Thoracic aorta (tissue), 2 donors: ENCODE results near the gene COLQ. TPM values are rescaled to one million over a fixed set of nuclear protein-coding genes. Genes with fewer than 3 reads are reported as not detected.

Source experiments
- ATAC-seq: fragments of 150-250 bp; one replicate; pipeline ENCODE4 v1.8.0; 2017; ENCODE audit warnings: low read depth; ENCODE audit not compliant: insufficient number of reproducible peaks, low FRiP score
- DNase-seq: peaks from one replicate; pipeline ENCODE4 v3.0.0-alpha.2; 2020; ENCODE audit warnings: low spot score
- H3K27ac ChIP-seq, 2 donors: fragments of 200-600 bp; sonication (generic); 1 replicate in 1 of 2; 2 replicates in 1 of 2; pipeline ENCODE4 v1.5.1; 2016; ENCODE audit warnings: mild to moderate bottlenecking in 2 of 2, moderate library complexity in 2 of 2
- H3K27me3 ChIP-seq: fragments of 200-600 bp; sonication (generic); replicated peaks from 2 replicates; pipeline ENCODE4 v1.6.0; 2016; ENCODE audit warnings: mild to moderate bottlenecking; ENCODE audit not compliant: insufficient read depth
- H3K36me3 ChIP-seq: fragments of 200-600 bp; sonication (generic); one replicate; pipeline ENCODE4 v1.5.1; 2016
- H3K4me1 ChIP-seq, 2 donors: fragments of 200-600 bp; sonication (generic); 1 replicate in 1 of 2; 2 replicates in 1 of 2; pipeline versions ENCODE4 v1.5.1 to v1.6.0; 2016; ENCODE audit warnings: low read depth in 2 of 2, mild to moderate bottlenecking in 1 of 2; ENCODE audit not compliant: control insufficient read depth in 1 of 2
- H3K4me3 ChIP-seq: fragments of 200-600 bp; sonication (generic); 2 replicates; pipeline ENCODE4 v1.5.1; 2016; ENCODE audit warnings: mild to moderate bottlenecking
- H3K9me3 ChIP-seq: fragments of 200-600 bp; sonication (generic); 2 replicates; pipeline ENCODE4 v1.5.1; 2016
- total RNA-seq, 2 donors: library from RNA; depleted of rRNA; stranded (reverse); fragments of >200 nt; gene quantifications; one replicate each; pipeline versions ENCODE4 v1.1.0 to v1.2.3, GENCODE V29; 2016
- TF ChIP-seq, protein P1 (sequence below): fragments of 200-600 bp; sonication (generic); IDR thresholded peaks from one replicate; pipeline ENCODE4 v1.5.1; 2019; ENCODE audit warnings: antibody characterized with exemption

The COLQ gene
- total RNA-seq, 2 donors from 2014 or later: 3.2 to 9.3 TPM

- no peaks in the 10 kb centered on the region for H3K36me3 ChIP-seq
- H3K27ac ChIP-seq: no peak overlapping the region
- ATAC-seq: no peak
- no peak for DNase-seq
- no peak overlapping the region for H3K4me3 ChIP-seq
- TF ChIP-seq, protein P1, sequence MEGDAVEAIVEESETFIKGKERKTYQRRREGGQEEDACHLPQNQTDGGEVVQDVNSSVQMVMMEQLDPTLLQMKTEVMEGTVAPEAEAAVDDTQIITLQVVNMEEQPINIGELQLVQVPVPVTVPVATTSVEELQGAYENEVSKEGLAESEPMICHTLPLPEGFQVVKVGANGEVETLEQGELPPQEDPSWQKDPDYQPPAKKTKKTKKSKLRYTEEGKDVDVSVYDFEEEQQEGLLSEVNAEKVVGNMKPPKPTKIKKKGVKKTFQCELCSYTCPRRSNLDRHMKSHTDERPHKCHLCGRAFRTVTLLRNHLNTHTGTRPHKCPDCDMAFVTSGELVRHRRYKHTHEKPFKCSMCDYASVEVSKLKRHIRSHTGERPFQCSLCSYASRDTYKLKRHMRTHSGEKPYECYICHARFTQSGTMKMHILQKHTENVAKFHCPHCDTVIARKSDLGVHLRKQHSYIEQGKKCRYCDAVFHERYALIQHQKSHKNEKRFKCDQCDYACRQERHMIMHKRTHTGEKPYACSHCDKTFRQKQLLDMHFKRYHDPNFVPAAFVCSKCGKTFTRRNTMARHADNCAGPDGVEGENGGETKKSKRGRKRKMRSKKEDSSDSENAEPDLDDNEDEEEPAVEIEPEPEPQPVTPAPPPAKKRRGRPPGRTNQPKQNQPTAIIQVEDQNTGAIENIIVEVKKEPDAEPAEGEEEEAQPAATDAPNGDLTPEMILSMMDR: no peak
- H3K9me3 ChIP-seq: no peaks in the 10 kb centered on the region
- H3K4me1 ChIP-seq: peaks cover 0 to 18% of the 10 kb centered on the region in 2 donors
- no peaks in the 10 kb centered on the region for H3K27me3 ChIP-seq
Measured at GRCh38 chr3:15499536-15499935, 22.0 kb downstream of the COLQ start.

DNA sequence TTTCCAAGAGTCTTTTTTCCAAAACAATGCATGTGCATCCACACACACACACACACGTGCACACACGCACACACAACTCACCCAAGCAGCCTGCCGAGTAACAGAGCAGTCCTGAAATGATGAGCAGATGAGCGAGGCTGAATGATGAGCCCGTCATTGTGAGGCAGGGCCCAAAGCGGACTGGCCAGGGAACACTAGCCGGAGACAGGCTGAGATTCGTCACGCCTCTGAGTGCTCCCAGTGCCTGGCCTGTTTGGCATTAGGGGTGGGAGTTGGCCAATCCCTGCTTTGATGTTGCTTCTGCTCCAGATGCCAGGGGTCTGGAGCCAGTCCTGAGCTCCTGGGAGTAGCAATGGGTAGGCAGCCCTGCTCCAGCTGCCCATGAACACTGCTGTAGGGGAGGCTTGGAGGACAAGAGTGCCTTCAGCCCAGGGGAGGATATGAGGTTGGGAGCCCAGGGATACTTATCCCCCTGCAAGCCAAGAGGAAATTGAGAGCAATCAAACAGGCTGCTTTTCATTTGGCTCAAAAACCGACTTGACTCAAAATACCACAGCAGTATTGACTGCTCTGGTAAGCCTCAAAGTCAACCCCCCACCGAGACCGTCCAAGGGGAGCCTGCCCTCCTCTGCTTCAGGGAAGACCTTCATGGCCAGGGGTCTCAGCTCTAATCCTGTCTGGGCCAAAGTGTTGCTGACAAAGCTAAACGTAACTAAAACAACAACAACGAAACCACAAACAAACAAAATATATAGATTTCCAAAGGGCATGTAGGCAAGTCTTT, 22.9 kb downstream of the COLQ start:
- TF ChIP-seq, protein P1: no peak
- DNase-seq: no peak
- no peak overlapping the region for H3K4me3 ChIP-seq
- no peaks in the 10 kb centered on the region for H3K27me3 ChIP-seq
- peaks cover 0 to 18% of the 10 kb centered on the region in 2 donors for H3K4me1 ChIP-seq
- H3K36me3 ChIP-seq: no peaks in the 10 kb centered on the region
- no peak overlapping the region for H3K27ac ChIP-seq
- H3K9me3 ChIP-seq: no peaks in the 10 kb centered on the region
- ATAC-seq: no peak

DNA sequence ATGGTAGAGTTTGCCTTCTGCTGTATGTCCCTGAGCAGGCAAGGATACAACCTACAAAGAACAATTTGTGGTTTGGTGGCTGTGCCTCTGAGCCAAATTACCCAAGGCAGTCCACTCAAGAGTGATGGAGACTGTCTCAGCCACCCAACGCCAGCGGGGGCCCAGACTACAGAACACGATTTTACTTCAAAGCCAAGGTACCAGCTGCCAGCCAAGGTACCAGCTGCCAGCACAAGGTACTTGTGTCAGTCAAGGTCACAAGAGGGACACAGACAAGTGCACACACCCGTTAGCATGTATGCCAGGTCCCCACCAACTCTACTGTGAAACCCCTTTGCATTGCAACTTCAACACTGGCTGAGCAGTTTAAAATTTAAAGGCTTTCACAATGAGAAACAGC, 23.5 kb downstream of the COLQ start:
- no peak for ATAC-seq
- DNase-seq: no peak
- H3K4me1 ChIP-seq: peaks cover 0 to 18% of the 10 kb centered on the region in 2 donors

GRCh38 chr3:15496341-15496664, 25.2 kb downstream of the COLQ start:
- H3K27ac ChIP-seq: no peak overlapping the region
- no peaks in the 10 kb centered on the region for H3K36me3 ChIP-seq
- ATAC-seq (no peak), DNase-seq (no peak)
- no peaks in the 10 kb centered on the region for H3K27me3 ChIP-seq
- TF ChIP-seq, protein P1: no peak
- no peak overlapping the region for H3K4me3 ChIP-seq
- H3K4me1 ChIP-seq: peaks cover 0 to 18% of the 10 kb centered on the region in 2 donors
- H3K9me3 ChIP-seq: no peaks in the 10 kb centered on the region

More for the DNA sequence above, 23.5 kb downstream of the COLQ start:
- H3K9me3 ChIP-seq: no peaks in the 10 kb centered on the region
- no peaks in the 10 kb centered on the region for H3K36me3 ChIP-seq
- no peaks in the 10 kb centered on the region for H3K27me3 ChIP-seq
- H3K4me3 ChIP-seq: no peak overlapping the region
- TF ChIP-seq, protein P1: no peak
- H3K27ac ChIP-seq: no peak overlapping the region

DNA sequence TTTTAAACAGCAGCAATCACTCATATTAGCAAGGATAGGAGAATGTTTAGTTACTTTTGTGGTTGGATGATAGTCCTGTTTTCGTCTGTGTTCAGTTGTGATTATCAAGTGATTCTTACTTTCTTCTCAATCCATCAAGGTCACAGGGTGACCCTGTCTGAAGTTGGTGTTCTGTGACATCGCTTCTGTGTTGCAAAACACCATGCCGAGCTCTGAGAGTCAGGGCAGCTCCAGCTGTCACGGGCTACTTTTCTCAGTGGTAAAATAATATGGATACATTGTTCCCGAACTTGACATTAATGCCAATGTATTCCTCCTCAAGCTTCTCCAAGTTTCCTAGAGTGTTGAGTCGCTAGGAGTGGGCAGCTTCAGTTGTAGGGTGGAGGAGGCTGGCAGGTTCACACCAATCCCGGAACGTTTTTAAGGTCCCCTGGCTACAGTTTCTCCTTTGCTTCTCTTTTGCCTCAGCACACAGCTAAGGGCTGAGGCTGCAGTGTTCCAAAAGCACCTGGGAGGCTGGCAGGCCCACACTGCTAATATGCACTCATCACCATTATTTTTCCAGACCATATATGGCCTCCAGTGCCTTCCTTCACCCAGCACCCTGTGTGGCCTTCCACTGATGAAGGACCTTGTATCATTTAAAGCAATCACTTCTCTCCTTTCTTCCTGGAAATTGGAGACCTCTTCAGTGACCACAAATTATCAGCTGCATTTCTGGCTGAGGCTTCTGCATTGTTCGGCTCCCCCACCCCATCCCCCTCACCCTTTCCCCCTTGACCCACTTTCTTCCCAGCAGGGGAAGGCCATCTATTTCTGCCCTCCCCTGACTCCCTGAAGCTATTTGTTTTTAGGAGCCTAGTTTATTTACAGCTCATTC, 25.8 kb downstream of the COLQ start:
- ATAC-seq (no peak), DNase-seq (no peak)
- Histone ChIP-seq H3K4me3 (no peak overlapping the region), H3K9me3 (no peaks in the 10 kb centered on the region), H3K36me3 (no peaks in the 10 kb centered on the region), H3K4me1 (peaks cover 0 to 17% of the 10 kb centered on the region in 2 donors), H3K27me3 (no peaks in the 10 kb centered on the region), H3K27ac (no peak overlapping the region)
- TF ChIP-seq, protein P1: no peak
